ENCODE results near the gene IER5L. TPM values are rescaled to one million over a fixed set of nuclear protein-coding genes. Genes with fewer than 3 reads are reported as not detected.

The IER5L gene
- total and polyA plus RNA-seq, 9 of the 15 experiments (the other 6 are each of a cell fraction or from before 2014, with no cell fraction given): 0.14 to 11.9 (median 0.52) TPM

GRCh38 chr9:129131300-129132145, 46.5 kb downstream of the IER5L start (continued):
- no peak for TF ChIP-seq ZNF143 (CRISPR knock-in tag; IDR thresholded peaks at IDR 0.05)
- no peak for TF ChIP-seq ZNF41 (CRISPR knock-in tag; conservative IDR thresholded peaks at IDR 0.05)
- TF ChIP-seq USF1 (CRISPR knock-in tag; IDR thresholded peaks at IDR 0.05): no peak; the same call in 1 of the 2 replicates
- no peak for TF ChIP-seq ZNF253 (CRISPR knock-in tag; conservative IDR thresholded peaks at IDR 0.05)
- no peak for TF ChIP-seq HSF4 (CRISPR knock-in tag; IDR thresholded peaks at IDR 0.05; ENCODE audit: borderline replicate concordance)
- TF ChIP-seq, protein P1, sequence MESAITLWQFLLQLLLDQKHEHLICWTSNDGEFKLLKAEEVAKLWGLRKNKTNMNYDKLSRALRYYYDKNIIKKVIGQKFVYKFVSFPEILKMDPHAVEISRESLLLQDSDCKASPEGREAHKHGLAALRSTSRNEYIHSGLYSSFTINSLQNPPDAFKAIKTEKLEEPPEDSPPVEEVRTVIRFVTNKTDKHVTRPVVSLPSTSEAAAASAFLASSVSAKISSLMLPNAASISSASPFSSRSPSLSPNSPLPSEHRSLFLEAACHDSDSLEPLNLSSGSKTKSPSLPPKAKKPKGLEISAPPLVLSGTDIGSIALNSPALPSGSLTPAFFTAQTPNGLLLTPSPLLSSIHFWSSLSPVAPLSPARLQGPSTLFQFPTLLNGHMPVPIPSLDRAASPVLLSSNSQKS (CRISPR knock-in tag; IDR thresholded peaks at IDR 0.05): no peak
- no peak for TF ChIP-seq ZFP1 (CRISPR knock-in tag; IDR thresholded peaks at IDR 0.05)
- TF ChIP-seq ZNF75A (CRISPR knock-in tag; IDR thresholded peaks at IDR 0.05): no peak
- no peak for TF ChIP-seq TCF3 (CRISPR knock-in tag; IDR thresholded peaks at IDR 0.05)
- TF ChIP-seq, protein P2, sequence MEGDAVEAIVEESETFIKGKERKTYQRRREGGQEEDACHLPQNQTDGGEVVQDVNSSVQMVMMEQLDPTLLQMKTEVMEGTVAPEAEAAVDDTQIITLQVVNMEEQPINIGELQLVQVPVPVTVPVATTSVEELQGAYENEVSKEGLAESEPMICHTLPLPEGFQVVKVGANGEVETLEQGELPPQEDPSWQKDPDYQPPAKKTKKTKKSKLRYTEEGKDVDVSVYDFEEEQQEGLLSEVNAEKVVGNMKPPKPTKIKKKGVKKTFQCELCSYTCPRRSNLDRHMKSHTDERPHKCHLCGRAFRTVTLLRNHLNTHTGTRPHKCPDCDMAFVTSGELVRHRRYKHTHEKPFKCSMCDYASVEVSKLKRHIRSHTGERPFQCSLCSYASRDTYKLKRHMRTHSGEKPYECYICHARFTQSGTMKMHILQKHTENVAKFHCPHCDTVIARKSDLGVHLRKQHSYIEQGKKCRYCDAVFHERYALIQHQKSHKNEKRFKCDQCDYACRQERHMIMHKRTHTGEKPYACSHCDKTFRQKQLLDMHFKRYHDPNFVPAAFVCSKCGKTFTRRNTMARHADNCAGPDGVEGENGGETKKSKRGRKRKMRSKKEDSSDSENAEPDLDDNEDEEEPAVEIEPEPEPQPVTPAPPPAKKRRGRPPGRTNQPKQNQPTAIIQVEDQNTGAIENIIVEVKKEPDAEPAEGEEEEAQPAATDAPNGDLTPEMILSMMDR (IDR thresholded peaks at IDR 0.05 in 2 of 3, conservative IDR thresholded peaks at IDR 0.05 in 1 of 3; ENCODE audit: insufficient read depth in 2 of 3, low read depth in 1 of 3, low read length in 3 of 3): peak; percentile 93 to 98 (median 95)
- no peak for TF ChIP-seq HNRNPL (IDR thresholded peaks at IDR 0.05; ENCODE audit: low read depth, low read length)
- no peak for TF ChIP-seq KLF1 (tag; IDR thresholded peaks at IDR 0.05)
- TF ChIP-seq, protein P3, sequence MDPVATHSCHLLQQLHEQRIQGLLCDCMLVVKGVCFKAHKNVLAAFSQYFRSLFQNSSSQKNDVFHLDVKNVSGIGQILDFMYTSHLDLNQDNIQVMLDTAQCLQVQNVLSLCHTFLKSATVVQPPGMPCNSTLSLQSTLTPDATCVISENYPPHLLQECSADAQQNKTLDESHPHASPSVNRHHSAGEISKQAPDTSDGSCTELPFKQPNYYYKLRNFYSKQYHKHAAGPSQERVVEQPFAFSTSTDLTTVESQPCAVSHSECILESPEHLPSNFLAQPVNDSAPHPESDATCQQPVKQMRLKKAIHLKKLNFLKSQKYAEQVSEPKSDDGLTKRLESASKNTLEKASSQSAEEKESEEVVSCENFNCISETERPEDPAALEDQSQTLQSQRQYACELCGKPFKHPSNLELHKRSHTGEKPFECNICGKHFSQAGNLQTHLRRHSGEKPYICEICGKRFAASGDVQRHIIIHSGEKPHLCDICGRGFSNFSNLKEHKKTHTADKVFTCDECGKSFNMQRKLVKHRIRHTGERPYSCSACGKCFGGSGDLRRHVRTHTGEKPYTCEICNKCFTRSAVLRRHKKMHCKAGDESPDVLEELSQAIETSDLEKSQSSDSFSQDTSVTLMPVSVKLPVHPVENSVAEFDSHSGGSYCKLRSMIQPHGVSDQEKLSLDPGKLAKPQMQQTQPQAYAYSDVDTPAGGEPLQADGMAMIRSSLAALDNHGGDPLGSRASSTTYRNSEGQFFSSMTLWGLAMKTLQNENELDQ (CRISPR knock-in tag; IDR thresholded peaks at IDR 0.05; ENCODE audit: borderline replicate concordance): no peak
- no peak for TF ChIP-seq NR2C1 (IDR thresholded peaks at IDR 0.05)
- TF ChIP-seq NR2C1 (tag; IDR thresholded peaks at IDR 0.05): no peak
- no peak for TF ChIP-seq ASH1L (IDR thresholded peaks at IDR 0.05; ENCODE audit: borderline replicate concordance, low read depth, partially characterized antibody)
- no peak for TF ChIP-seq PTTG1 (tag; IDR thresholded peaks at IDR 0.05; ENCODE audit: low read depth)
- no peak for TF ChIP-seq NCOR1 (IDR thresholded peaks at IDR 0.05)
- no peak for TF ChIP-seq ZNF354B (CRISPR knock-in tag; IDR thresholded peaks at IDR 0.05)
- no peak for TF ChIP-seq NFATC3 (IDR thresholded peaks at IDR 0.05)
- TF ChIP-seq SMC3 (conservative IDR thresholded peaks at IDR 0.05; ENCODE audit: insufficient read depth, low read depth, low read length): peak; percentile 84
- no peak for TF ChIP-seq FIP1L1 (IDR thresholded peaks at IDR 0.05; ENCODE audit: low read depth, low read length, poor library complexity, severe bottlenecking)
- no peak for TF ChIP-seq NR2C2 (CRISPR knock-in tag; IDR thresholded peaks at IDR 0.05)
- no peak for TF ChIP-seq NR2C2 (tag; IDR thresholded peaks at IDR 0.05)

Data from K562 (cell line).